NOMO-1 treated with DMSO at 0.1 percent for 48 hours (cell line): ENCODE data around the gene NOL4.
"Not testable (repeated sequence)": the region's sequence is repeated elsewhere in the genome, so short reads cannot be mapped to it uniquely, and the experiment has no call there.

Source experiments
- DNase-seq: peaks from one replicate; lab custom pipeline; 2025; ENCODE audit not compliant: unreplicated experiment; lab: John Stamatoyannopoulos, UW

Gene NOL4

DNA sequence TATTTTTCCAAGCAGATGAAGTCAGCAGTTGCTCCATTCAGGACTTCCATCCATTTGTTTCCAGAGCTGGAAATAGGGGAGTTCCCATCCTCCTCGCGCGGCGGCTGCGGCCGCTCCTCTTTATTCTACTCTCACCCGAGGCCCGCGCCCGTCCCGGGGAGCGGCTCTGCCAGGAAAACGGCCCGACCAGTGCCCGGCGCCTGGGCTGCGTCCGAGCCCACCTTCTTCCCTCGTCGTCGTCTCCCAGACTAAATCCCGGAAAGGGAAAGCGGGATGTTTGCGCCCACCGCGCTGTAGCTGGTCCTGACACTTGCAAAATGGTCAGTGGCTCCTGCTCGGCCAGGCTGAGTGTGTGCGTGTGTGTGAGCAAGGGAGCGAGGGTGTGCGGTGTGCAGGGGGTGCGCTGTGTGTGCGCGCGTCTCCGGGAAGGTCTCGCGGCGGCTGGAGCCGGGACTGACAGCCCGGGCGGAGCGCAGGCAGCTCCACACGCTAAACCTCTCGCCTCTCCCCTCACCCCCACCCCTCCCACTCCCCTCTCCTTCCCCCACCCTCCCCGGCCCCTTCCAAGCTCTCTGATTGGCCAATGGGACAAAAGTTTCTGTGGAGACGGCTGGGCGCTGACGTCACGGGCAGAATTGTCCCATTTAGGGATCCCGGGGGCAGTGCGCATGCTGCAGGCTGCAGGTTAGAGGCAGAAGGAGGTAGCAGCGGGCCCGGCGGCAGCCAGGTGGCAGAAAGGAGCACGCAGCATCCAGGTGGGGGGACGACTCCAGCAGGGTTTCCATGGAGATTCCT is at the start of gene NOL4:
NOL4 (minus strand) TSS at position 491 of the 795 bp plus-strand sequence. CDS start 1,660 bp downstream, outside the sequence.
- no peak for DNase-seq

DNA sequence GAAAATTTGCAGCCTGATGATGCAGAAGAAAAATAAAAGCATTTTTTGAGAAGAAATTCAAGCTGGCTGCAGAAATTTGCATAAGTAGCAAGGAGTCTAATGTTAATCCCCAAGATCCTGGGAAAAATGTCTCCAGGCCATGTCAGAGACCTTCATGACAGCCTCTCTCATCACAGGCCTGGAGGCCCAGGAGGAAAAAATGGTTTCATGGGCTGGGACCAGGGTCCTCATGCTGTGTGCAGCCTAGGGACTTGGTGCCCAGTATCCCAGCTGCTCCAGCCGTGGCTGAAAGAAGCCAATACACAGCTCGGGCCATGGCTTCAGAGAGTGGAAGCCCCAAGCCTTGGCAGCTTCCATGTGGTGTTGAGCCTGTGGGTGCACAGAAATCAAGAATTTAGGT is 41.3 kb upstream of the NOL4 start:
- DNase-seq, result not testable (repeated sequence)

GRCh38 chr18:34261865-34262780 is 37.4 kb upstream of the NOL4 start:
- DNase-seq, result no peak

- DNase-seq, result no peak
Observed at GRCh38 chr18:34258176-34258575, 33.5 kb upstream of the NOL4 start.

GRCh38 chr18:34251919-34252318 is 27.2 kb upstream of the NOL4 start:
- DNase-seq, result no peak

DNA sequence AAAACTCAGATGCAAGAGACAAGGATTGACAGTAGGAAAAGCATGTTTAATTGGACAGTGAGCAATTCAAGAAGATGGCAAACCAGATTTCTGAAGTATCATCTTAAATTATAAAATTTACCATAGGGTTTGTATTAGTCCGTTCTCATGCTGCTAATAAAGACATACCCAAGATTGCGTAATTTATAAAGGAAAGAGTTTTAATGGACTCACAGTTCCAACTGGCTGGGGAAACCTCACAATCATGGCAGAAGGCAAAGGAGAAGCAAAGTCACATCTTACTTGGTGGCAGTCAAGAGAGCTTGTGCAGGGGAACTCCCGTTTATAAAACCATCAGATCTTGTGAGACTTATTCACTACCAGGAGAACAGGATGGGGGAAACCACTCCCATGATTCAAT is 24.0 kb upstream of the NOL4 start:
- no peak for DNase-seq

- no peak for DNase-seq
Observed at GRCh38 chr18:34242739-34243138, 18.0 kb upstream of the NOL4 start.

DNA sequence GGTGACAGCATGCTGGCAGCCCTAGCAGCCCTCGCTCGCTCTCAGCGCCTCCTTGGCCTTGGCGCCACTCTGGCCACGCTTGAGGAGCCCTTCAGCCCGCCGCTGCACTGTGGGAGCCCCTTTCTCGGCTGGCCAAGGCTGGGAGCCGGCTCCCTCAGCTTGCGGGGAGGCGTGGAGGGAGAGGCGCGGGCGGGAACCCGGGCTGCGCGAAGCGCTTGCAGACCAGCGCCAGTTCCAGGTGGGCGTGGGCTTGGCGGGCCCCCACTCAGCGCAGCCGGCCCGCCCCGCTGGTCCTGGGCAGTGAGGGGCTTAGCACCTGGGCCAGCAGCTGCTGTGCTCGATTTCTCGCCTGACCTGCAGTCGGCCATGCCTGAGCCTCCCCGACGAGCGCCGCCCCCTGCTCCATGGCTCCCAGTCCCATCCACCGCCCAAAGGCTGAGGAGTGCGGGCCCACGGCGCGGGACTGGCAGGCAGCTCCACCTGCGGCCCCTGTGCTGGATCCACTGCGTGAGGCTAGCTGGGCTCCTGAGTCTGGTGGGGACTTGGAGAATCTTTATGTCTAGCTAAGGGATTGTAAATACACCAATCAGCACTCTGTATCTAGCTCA is 9.2 kb upstream of the NOL4 start:
- DNase-seq, result not testable (repeated sequence)

DNA sequence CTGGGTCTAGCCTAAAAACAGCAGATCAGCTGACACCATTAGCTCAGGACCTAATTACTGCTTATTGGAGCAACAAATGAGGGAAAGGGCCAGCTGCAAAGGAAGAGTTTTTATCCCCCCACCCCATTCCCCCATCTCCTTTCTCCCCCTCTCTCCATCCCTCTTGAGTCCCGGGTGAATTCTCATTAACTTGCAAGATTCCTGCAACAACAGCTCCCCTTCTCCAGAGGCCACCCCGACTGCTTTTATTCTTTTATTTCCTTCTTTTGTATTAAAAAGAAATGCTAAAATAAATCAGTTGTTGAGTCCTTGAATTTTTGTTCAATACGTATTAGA is 473 bp upstream of the NOL4 start:
- no peak for DNase-seq

- no peak for DNase-seq
Observed at GRCh38 chr18:34223893-34224422, 755 bp downstream of the NOL4 start.

DNA sequence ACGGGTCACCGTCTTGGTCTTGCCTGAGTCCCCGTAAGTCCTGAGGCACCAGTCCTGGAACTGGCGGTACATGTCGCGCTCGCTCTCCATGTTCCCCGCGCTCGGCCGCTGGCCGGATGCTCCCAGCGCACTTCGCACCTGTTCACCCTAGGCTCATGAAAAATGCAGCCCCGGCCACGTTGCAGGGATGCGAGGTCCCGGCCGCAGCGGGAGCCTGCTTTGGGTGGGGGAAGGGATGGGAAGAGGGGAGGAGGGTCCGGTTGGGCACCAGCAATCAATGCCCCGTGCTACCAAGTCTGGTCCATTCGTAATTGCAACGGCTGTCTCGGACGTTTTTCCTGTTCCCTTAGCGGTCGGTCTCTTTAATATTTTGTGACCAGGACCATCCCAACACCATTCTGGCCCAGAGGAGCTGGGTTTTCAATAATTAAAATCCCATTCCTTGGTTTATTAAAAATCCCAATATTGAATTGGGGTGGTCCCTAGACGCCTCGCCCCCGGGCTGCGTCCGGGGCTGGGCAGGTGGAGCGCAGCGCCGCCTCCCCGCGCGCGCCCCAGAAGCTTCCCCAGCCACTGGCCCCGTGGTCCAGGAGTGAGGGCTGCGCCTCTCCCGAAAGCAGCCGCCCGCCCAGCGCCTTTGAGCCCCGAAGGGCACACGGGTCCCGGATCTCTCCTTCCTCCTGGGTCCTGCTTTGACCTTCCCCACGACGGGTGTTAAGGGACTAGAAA is 1.4 kb downstream of the NOL4 start:
- DNase-seq, result no peak

DNA sequence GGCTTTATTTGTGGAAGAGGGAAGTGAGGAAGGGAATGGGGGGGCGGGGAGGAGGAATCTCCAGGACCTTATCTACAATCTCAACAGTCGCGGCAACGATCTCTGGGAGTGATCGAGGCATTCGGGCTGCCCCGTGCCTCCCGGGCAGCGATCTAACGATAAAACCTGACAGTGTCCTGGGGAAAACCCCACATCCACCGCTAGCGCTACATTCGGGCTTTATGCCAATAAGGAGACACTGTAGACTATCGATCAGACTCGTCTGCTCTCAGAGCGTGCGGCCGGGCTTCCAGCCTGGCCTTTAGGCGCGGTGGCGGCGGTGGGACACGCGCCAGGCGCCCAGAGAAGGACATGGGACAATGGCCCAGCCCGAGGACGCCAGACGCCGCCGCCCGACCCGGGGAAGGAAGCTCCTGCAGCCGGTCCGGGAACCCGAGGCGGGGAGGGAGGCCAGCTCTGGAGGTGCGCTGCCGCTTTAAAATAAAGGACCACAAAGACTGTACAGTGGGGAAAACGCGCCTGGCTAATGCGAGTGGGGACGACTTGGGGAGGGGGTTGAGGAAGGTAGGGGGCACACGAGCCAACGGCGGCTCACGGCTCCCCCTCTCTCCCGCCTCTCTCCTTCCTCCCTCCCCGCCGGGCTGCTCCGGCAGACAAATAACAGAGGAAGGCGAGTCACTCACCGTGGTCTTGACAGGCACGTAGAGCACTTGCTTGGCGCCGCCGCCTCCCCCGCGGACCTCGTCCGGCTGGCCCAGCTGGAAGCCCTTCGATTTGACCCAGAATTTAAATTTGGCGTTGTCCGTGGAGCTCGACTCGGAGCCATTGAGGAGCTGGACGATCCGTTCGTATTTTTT is 2.2 kb downstream of the NOL4 start:
- no peak for DNase-seq

- no peak for DNase-seq
Observed at GRCh38 chr18:34221971-34222306, 2.8 kb downstream of the NOL4 start.

GRCh38 chr18:34220081-34220815 is 4.5 kb downstream of the NOL4 start:
- no peak for DNase-seq

DNA sequence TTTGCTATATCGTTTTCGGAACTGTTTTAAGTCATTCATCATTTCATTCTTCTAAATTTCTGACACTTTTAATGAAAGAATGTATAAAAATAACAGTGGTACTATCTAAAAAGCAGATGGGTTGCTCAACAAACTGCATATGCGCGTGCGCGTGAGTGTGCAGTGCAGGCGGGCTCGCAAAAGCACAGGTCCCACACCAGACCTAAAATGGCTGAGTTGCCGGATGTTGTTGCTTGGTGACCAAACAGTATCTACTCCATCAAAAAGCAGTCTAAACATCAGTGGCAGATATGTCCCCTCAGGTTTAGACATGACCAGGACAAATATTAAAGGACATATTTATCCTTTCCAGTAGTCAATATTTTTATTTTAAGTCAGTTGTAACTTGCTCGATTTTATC is 5.1 kb downstream of the NOL4 start:
- DNase-seq, result no peak

DNA sequence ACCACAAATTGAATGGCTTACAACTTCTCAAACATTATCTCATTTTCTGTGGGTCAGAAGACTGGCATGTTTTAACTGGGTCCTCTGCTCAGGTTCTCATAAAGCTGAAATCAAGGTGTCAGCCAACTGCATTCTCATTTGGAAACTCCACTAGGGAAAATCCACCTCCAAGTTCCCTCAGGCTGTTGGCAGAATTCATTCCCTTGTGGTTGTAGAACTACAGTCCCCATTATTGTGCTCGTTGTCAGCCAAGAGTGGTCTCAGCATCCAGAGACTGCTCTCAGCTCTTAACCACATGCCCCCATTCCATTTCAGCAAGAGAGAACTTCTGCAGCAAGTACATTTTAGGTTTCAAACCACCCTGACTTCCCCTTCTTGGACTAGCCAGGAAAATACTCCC is 12.2 kb downstream of the NOL4 start:
- DNase-seq, result no peak

DNA sequence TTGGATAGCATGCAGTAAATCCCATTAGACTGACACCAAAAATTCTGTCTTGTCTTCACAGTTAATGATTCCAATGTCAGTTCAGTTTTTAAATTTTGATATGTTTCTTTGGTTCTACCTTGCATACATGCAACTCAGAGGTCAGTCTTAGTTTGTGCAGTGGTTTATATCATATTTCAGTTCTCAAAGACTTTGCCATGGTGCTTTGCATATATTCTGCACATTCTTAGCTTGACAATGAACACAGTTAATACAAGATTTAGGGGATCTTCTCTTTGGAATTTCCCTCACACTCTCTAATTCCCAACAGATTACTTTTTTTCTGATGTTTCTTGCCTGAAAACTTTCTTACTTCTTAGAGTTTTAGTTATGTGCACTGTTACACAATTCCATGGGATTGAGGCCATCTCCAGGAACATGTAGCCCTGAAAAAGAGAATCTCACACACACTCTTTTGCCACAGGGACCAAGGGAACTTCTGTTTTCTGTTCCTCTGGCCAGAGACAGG is 17.3 kb downstream of the NOL4 start:
- no peak for DNase-seq

GRCh38 chr18:34203866-34204265 is 20.8 kb downstream of the NOL4 start:
- no peak for DNase-seq

- no peak for DNase-seq
Observed at GRCh38 chr18:34196256-34196655, 28.5 kb downstream of the NOL4 start.
